ENCODE measurements around the gene BIN2.

BIN2 gene

DNA sequence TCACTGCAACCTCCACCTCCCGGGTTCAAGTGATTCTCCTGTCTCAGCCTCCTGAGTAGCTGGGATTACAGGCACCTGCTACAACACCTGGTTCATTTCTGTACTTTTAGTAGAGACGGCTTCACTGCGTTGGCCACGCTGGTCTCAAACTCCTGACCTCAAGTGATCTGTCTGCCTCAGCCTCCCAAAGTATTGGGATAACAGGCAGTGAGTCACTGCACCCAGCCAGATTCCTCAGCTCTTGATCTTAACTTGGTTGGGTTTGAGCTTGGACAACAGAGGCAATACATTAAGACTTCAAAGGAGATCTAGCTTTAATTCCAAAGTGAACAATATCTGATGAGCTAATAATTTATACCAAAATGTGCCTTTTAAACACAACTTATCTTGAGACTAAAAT lies 79.7 kb downstream of the BIN2 start:
- Histone ChIP-seq H3K4me3 (ENCODE audit: low read length) (no peak overlapping the region), H3K9me2 (replicated peaks; ENCODE audit: insufficient read depth, low read length) (no peaks in the 10 kb centered on the region), H3K27me3 (replicated peaks; ENCODE audit: insufficient read depth, low read length) (no peaks in the 10 kb centered on the region), H3K4me1 (ENCODE audit: low read length) (peaks cover 7% of the 10 kb centered on the region; the same call in 1 of the 2 replicates), H4K20me1 (ENCODE audit: insufficient read depth, low read length) (peaks cover 5% of the 10 kb centered on the region; the same call in 1 of the 2 replicates), H3K79me2 (ENCODE audit: low read length) (peaks cover 22% of the 10 kb centered on the region), H3K4me2 (ENCODE audit: low read depth, low read length) (no peak overlapping the region), H3K9me3 (replicated peaks; ENCODE audit: insufficient read depth, low read length) (no peaks in the 10 kb centered on the region), H3K36me3 (replicated peaks; ENCODE audit: insufficient read depth, low read length) (peaks cover 5% of the 10 kb centered on the region; the same call in 1 of the 2 replicates), H3K27ac (ENCODE audit: low read length) (no peak overlapping the region), H3F3A (ENCODE audit: insufficient read depth, low read length) (0 out of 2 replicates have a peak, but pooled peaks cover 4% of the 10 kb centered on the region), H2AFZ (ENCODE audit: low read length) (no peak overlapping the region), H3K9ac (ENCODE audit: low read length) (no peak overlapping the region)
- DNase-seq, result no peak
- TF ChIP-seq, protein P1, sequence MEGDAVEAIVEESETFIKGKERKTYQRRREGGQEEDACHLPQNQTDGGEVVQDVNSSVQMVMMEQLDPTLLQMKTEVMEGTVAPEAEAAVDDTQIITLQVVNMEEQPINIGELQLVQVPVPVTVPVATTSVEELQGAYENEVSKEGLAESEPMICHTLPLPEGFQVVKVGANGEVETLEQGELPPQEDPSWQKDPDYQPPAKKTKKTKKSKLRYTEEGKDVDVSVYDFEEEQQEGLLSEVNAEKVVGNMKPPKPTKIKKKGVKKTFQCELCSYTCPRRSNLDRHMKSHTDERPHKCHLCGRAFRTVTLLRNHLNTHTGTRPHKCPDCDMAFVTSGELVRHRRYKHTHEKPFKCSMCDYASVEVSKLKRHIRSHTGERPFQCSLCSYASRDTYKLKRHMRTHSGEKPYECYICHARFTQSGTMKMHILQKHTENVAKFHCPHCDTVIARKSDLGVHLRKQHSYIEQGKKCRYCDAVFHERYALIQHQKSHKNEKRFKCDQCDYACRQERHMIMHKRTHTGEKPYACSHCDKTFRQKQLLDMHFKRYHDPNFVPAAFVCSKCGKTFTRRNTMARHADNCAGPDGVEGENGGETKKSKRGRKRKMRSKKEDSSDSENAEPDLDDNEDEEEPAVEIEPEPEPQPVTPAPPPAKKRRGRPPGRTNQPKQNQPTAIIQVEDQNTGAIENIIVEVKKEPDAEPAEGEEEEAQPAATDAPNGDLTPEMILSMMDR (IDR thresholded peaks at IDR 0.05; ENCODE audit: low read length), result no peak
- TF ChIP-seq EZH2phosphoT487 (IDR thresholded peaks at IDR 0.05; ENCODE audit: low read length) (no peak), EZH2 (optimal IDR thresholded peaks at IDR 0.05; ENCODE audit: low read depth, low read length) (no peak)

DNA sequence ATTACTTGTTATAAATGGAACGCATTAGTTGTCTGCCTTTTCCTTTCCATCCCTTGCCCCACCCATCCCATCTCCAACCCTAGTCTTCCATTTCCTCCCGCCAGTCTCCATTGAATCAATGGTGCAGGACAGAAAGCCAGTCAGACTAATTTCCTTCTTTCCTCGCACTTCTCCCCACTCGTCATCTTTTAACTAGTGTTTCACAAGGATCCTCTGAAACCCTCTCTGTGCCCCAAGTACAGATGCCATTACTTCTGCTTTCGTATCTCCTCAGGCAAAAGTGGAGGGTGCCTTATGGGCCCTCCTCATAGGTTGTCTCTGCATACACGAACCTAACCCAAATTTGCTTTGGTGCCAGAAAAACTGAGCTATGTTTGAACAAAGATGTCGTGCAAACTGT lies 81.1 kb downstream of the BIN2 start:
- H3K9me3 ChIP-seq (replicated peaks; ENCODE audit: insufficient read depth, low read length), result no peaks in the 10 kb centered on the region
- peaks cover 13% of the 10 kb centered on the region for H3F3A ChIP-seq (ENCODE audit: insufficient read depth, low read length)
- peaks cover 5% of the 10 kb centered on the region; the same call in 1 of the 2 replicates for H4K20me1 ChIP-seq (ENCODE audit: insufficient read depth, low read length)
- H2AFZ ChIP-seq (ENCODE audit: low read length), result no peak overlapping the region
- DNase-seq, result no peak
- peaks cover 5% of the 10 kb centered on the region; the same call in 1 of the 2 replicates for H3K36me3 ChIP-seq (replicated peaks; ENCODE audit: insufficient read depth, low read length)
- TF ChIP-seq EZH2 (optimal IDR thresholded peaks at IDR 0.05; ENCODE audit: low read depth, low read length), result no peak
- TF ChIP-seq EZH2phosphoT487 (IDR thresholded peaks at IDR 0.05; ENCODE audit: low read length), result no peak
- TF ChIP-seq, protein P1 (IDR thresholded peaks at IDR 0.05; ENCODE audit: low read length), result no peak
- H3K27me3 ChIP-seq (replicated peaks; ENCODE audit: insufficient read depth, low read length), result no peaks in the 10 kb centered on the region
- peaks cover 28% of the 10 kb centered on the region for H3K79me2 ChIP-seq (ENCODE audit: low read length)
- H3K4me1 ChIP-seq (ENCODE audit: low read length), result peaks cover 9% of the 10 kb centered on the region; the same call in 1 of the 2 replicates
- no peak overlapping the region for H3K4me2 ChIP-seq (ENCODE audit: low read depth, low read length)
- H3K27ac ChIP-seq (ENCODE audit: low read length), result no peak overlapping the region
- no peaks in the 10 kb centered on the region for H3K9me2 ChIP-seq (replicated peaks; ENCODE audit: insufficient read depth, low read length)
- no peak overlapping the region for H3K9ac ChIP-seq (ENCODE audit: low read length)
- H3K4me3 ChIP-seq (ENCODE audit: low read length), result no peak overlapping the region

DNA sequence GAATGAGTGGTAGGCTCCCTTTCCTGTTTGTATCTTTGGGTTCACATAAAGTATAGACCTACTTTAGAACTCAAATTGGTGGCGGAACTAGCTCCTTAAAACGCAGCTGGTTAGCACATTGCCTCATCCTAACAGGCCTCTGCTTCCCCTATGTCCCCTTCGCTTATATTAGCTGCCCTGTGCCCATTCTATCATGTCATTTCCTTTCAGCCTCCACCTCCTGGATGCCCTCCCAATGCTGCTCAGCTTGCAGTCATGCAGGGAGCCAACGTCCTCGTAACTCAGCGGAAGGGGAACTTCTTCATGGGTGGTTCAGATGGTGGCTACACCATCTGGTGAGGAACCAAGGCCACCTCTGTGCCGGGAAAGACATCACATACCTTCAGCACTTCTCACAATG lies 81.9 kb downstream of the BIN2 start:
- no peak overlapping the region for H3K4me2 ChIP-seq (ENCODE audit: low read depth, low read length)
- peaks cover 15% of the 10 kb centered on the region for H3F3A ChIP-seq (ENCODE audit: insufficient read depth, low read length)
- peaks cover 28% of the 10 kb centered on the region for H3K79me2 ChIP-seq (ENCODE audit: low read length)
- peaks cover 5% of the 10 kb centered on the region; the same call in 1 of the 2 replicates for H3K36me3 ChIP-seq (replicated peaks; ENCODE audit: insufficient read depth, low read length)
- H2AFZ ChIP-seq (ENCODE audit: low read length), result no peak overlapping the region
- TF ChIP-seq EZH2 (optimal IDR thresholded peaks at IDR 0.05; ENCODE audit: low read depth, low read length), result no peak
- TF ChIP-seq EZH2phosphoT487 (IDR thresholded peaks at IDR 0.05; ENCODE audit: low read length), result no peak
- TF ChIP-seq, protein P1 (IDR thresholded peaks at IDR 0.05; ENCODE audit: low read length), result no peak
- H3K4me3 ChIP-seq (ENCODE audit: low read length), result no peak overlapping the region
- H3K9ac ChIP-seq (ENCODE audit: low read length), result no peak overlapping the region
- DNase-seq, result no peak
- H3K4me1 ChIP-seq (ENCODE audit: low read length), result peaks cover 10% of the 10 kb centered on the region; the same call in 1 of the 2 replicates
- H4K20me1 ChIP-seq (ENCODE audit: insufficient read depth, low read length), result peaks cover 5% of the 10 kb centered on the region; the same call in 1 of the 2 replicates
- H3K9me3 ChIP-seq (replicated peaks; ENCODE audit: insufficient read depth, low read length), result no peaks in the 10 kb centered on the region
- H3K27me3 ChIP-seq (replicated peaks; ENCODE audit: insufficient read depth, low read length), result no peaks in the 10 kb centered on the region
- H3K27ac ChIP-seq (ENCODE audit: low read length), result no peak overlapping the region
- H3K9me2 ChIP-seq (replicated peaks; ENCODE audit: insufficient read depth, low read length), result no peaks in the 10 kb centered on the region

Measured in MM.1S (cell line).